PC-3 (cell line): ENCODE data around the gene GATA2. TPM values are rescaled to one million over a fixed set of nuclear protein-coding genes. Genes with fewer than 3 reads are reported as not detected.

Experiments used
- ATAC-seq: fragments of 200-7000 bp; cut with Tn5 transposase; 2 replicates; pipeline ENCODE4 v1.9.1; 2020; ENCODE audit warnings: mild to moderate bottlenecking, moderate library complexity
- BruUV-seq: library from RNA; stranded (reverse); fragments of 400-500 nt; replicated peaks from 2 replicates; lab custom pipeline; 2021; lab: Mats Ljungman, UMichigan
- CTCF ChIA-PET: fragments of 300-600 bp; sonication (Branson Sonifier 250); formaldehyde crosslinking; loops from one replicate; lab custom pipeline; 2022; ENCODE audit warnings: antibody characterized with exemption; lab: Charles Lee
- POLR2A ChIA-PET: fragments of 300-600 bp; sonication (Branson Sonifier 250); formaldehyde crosslinking; loops from one replicate; lab custom pipeline; 2022; ENCODE audit warnings: antibody characterized with exemption; ENCODE audit not compliant: unreplicated experiment; lab: Charles Lee
- DNase-seq: peaks from one replicate; pipeline ENCODE4 v3.0.0-alpha.2; 2015
- H2AFZ ChIP-seq: fragments of 300-600 bp; sonication (generic); 2 replicates; pipeline ENCODE4 v1.6.0; 2016; ENCODE audit warnings: antibody characterized with exemption, low read length
- H3F3A ChIP-seq: fragments of 300-600 bp; sonication (generic); one replicate; pipeline ENCODE4 v1.6.0; 2017; ENCODE audit warnings: antibody characterized with exemption, low read length, control low read depth, mild to moderate bottlenecking; ENCODE audit not compliant: unreplicated experiment
- H3K27ac ChIP-seq: fragments of 300-600 bp; sonication (generic); 2 replicates; pipeline ENCODE4 v1.5.1; 2016; ENCODE audit warnings: mild to moderate bottlenecking, low read length
- H3K27me3 ChIP-seq: fragments of 300-600 bp; sonication (generic); 2 replicates; pipeline ENCODE4 v1.6.1; 2016; ENCODE audit warnings: low read length, mixed read lengths
- H3K36me3 ChIP-seq: fragments of 300-600 bp; sonication (generic); 2 replicates; pipeline ENCODE4 v1.6.1; 2016; ENCODE audit warnings: low read depth, mixed run types, low read length, mixed read lengths
- H3K4me1 ChIP-seq: fragments of 300-600 bp; sonication (generic); 2 replicates; pipeline ENCODE4 v1.5.1; 2016; ENCODE audit warnings: low read length; ENCODE audit not compliant: insufficient read depth
- H3K4me2 ChIP-seq: fragments of 300-600 bp; sonication (generic); 2 replicates; pipeline ENCODE4 v1.6.0; 2016; ENCODE audit warnings: low read length
- H3K4me3 ChIP-seq: fragments of 300-600 bp; sonication (generic); 2 replicates; pipeline ENCODE4 v1.5.1; 2016; ENCODE audit warnings: mild to moderate bottlenecking, low read length, mixed read lengths
- H3K79me2 ChIP-seq: fragments of 300-600 bp; sonication (generic); 2 replicates; pipeline ENCODE4 v1.6.1; 2017; ENCODE audit warnings: low read length, mixed read lengths
- H3K9ac ChIP-seq: fragments of 300-600 bp; sonication (generic); 2 replicates; pipeline ENCODE4 v1.6.0; 2016; ENCODE audit warnings: mild to moderate bottlenecking, low read length
- H3K9me2 ChIP-seq: fragments of 300-600 bp; sonication (generic); replicated peaks from 2 replicates; pipeline ENCODE4 v1.6.1; 2016; ENCODE audit warnings: mixed run types, low read length, mixed read lengths
- H3K9me3 ChIP-seq: fragments of 300-600 bp; sonication (generic); 2 replicates; pipeline ENCODE4 v1.6.1; 2016; ENCODE audit warnings: low read length, mixed read lengths
- H4K20me1 ChIP-seq: fragments of 300-600 bp; sonication (generic); 2 replicates; pipeline ENCODE4 v1.6.1; 2016; ENCODE audit warnings: low read length, mixed read lengths
- CTCF ChIP-seq: fragments of 300-600 bp; sonication (generic); conservative IDR thresholded peaks from 2 replicates; pipeline ENCODE4 v1.5.1; 2017; ENCODE audit warnings: antibody characterized with exemption, low read depth, mild to moderate bottlenecking, low read length
- EZH2 ChIP-seq: fragments of 300-600 bp; sonication (generic); IDR thresholded peaks from one replicate; pipeline ENCODE4 v1.6.1; 2017; ENCODE audit warnings: antibody characterized with exemption, mild to moderate bottlenecking, low read length; ENCODE audit not compliant: unreplicated experiment
- EZH2phosphoT487 ChIP-seq: fragments of 300-600 bp; sonication (generic); IDR thresholded peaks from 2 replicates; pipeline ENCODE4 v1.6.1; 2018; ENCODE audit warnings: mild to moderate bottlenecking, antibody characterized with exemption, low read length, borderline replicate concordance
- intact Hi-C: fragments of 100-400 bp; cut with micrococcal nuclease; formaldehyde crosslinking; loops from 2 replicates; pipeline ENCODE4 v1.9.0; 2023
- total RNA-seq: library from RNA; depleted of rRNA; stranded (reverse); fragments of >200 nt; gene quantifications from 2 replicates; pipeline ENCODE4 v1.2.3, GENCODE V29; 2014

GATA2 gene
- total RNA-seq, 1 experiment from 2014 or later, result 32.4 TPM

- peaks cover 43% of the 10 kb centered on the region for H3K4me1 ChIP-seq
- peak overlapping the region; percentile 93 for H3K4me3 ChIP-seq
- no peak for DNase-seq
- no peak for ATAC-seq
- peaks cover 12% of the 10 kb centered on the region; the same call in 1 of the 2 replicates for H3K36me3 ChIP-seq
- no peaks in the 10 kb centered on the region for H3K27me3 ChIP-seq
- ChIA-PET POLR2A (interaction anchor here (0.6 kb wide), 2 partner anchors 316 to 894 kb away, joined by 5 to 14 read pairs; partner anchors contain the start of gene TPRA1), CTCF (interaction anchor here (0.6 to 0.7 kb wide), 2 partner anchors 125 to 728 kb away, joined by 3 read pairs; no protein-coding TSS in a partner anchor)
- peak overlapping the region; percentile 84 for H3K27ac ChIP-seq
- H3K4me2 ChIP-seq, result peak overlapping the region; percentile 92
- peak overlapping the region; percentile 60 for H3K9ac ChIP-seq
- H2AFZ ChIP-seq, result no peak overlapping the region
- H3F3A ChIP-seq, result peaks cover 6% of the 10 kb centered on the region
- no peaks in the 10 kb centered on the region for H3K9me3 ChIP-seq
- peaks cover 61% of the 10 kb centered on the region for H3K79me2 ChIP-seq
- no peaks in the 10 kb centered on the region for H3K9me2 ChIP-seq
- no peak for TF ChIP-seq CTCF
- no peak for TF ChIP-seq EZH2
- TF ChIP-seq EZH2phosphoT487, result no peak
- intact Hi-C loops, result no loop called here
- BruUV-seq, result no TSS peak
- no peaks in the 10 kb centered on the region; the same call in 1 of the 2 replicates for H4K20me1 ChIP-seq
Observed at GRCh38 chr3:128483657-128484403, 9.2 kb downstream of the GATA2 start.

- Histone ChIP-seq H3K9ac (peak overlapping the region; percentile 60), H3K79me2 (peaks cover 53% of the 10 kb centered on the region), H3K36me3 (peaks cover 15% of the 10 kb centered on the region; the same call in 1 of the 2 replicates), H3K27ac (peak overlapping the region; percentile 84), H3K4me2 (peak overlapping the region; percentile 92), H3K9me2 (no peaks in the 10 kb centered on the region), H2AFZ (no peak overlapping the region), H3K27me3 (no peaks in the 10 kb centered on the region), H3K9me3 (no peaks in the 10 kb centered on the region), H3K4me3 (peak overlapping the region; percentile 93), H3F3A (peaks cover 6% of the 10 kb centered on the region), H3K4me1 (peaks cover 43% of the 10 kb centered on the region), H4K20me1 (no peaks in the 10 kb centered on the region; the same call in 1 of the 2 replicates)
- ChIA-PET CTCF (interaction anchor here (0.6 kb wide), 1 partner anchor 727 kb away, joined by 3 read pairs; no protein-coding TSS in a partner anchor), POLR2A (interaction anchor here (0.6 kb wide), 1 partner anchor 50 kb away, joined by 4 read pairs; no protein-coding TSS in a partner anchor)
- no TSS peak for BruUV-seq
- DNase-seq, result peak; percentile 72
- TF ChIP-seq EZH2phosphoT487, result no peak
- no peak for TF ChIP-seq CTCF
- no peak for TF ChIP-seq EZH2
- peak; percentile 35 for ATAC-seq
- intact Hi-C loops, result no loop called here
Observed at GRCh38 chr3:128482666-128483656, 10.0 kb downstream of the GATA2 start.
